HepG2 (cell line): ENCODE results near the gene SIK3. TPM values are rescaled to one million over a fixed set of nuclear protein-coding genes. Genes with fewer than 3 reads are reported as not detected.

Experiments used
- DBP ChIP-seq: sonication (generic); formaldehyde crosslinking; IDR thresholded peaks from 2 replicates; pipeline ENCODE4 v1.4.0; 2020; ENCODE audit warnings: missing genetic modification reagents; ENCODE audit errors: not compliant biosample characterization
- HBP1 ChIP-seq: IDR thresholded peaks from 2 replicates; pipeline ENCODE4 v1.6.1; 2016; ENCODE audit warnings: low read depth, control low read depth
- HHEX ChIP-seq: IDR thresholded peaks from 2 replicates; pipeline ENCODE4 v1.6.1; 2016; ENCODE audit warnings: control low read depth
- IKZF1 ChIP-seq: fragments of 450-650 bp; IDR thresholded peaks from 2 replicates; pipeline ENCODE4 v1.7.1; 2016
- JARID2 ChIP-seq: sonication (generic); formaldehyde crosslinking; IDR thresholded peaks from 2 replicates; pipeline ENCODE4 v1.8.1; 2023; ENCODE audit warnings: missing genetic modification reagents, inconsistent platforms; ENCODE audit not compliant: insufficient replicate concordance
- MIXL1 ChIP-seq: IDR thresholded peaks from 2 replicates; pipeline ENCODE4 v1.6.1; 2016
- PRPF4 ChIP-seq: fragments of 200-400 bp; formaldehyde crosslinking; IDR thresholded peaks from 2 replicates; pipeline ENCODE4 v1.6.1; 2016; ENCODE audit warnings: low read length, low read depth; ENCODE audit not compliant: poor library complexity, severe bottlenecking
- SMAD3 ChIP-seq: sonication (generic); formaldehyde crosslinking; IDR thresholded peaks from 2 replicates; pipeline ENCODE4 v1.4.0; 2020; ENCODE audit warnings: missing genetic modification reagents
- TEAD3 ChIP-seq: optimal IDR thresholded peaks from 2 replicates; pipeline ENCODE3; 2016; ENCODE audit warnings: borderline replicate concordance
- TMF1 ChIP-seq: sonication (generic); formaldehyde crosslinking; IDR thresholded peaks from 2 replicates; pipeline ENCODE4 v1.8.1; 2022; ENCODE audit warnings: low read depth, missing genetic modification reagents
- ZBTB7A ChIP-seq: sonication (generic); formaldehyde crosslinking; IDR thresholded peaks from 2 replicates; pipeline ENCODE4 v1.8.0; 2022; ENCODE audit warnings: mild to moderate bottlenecking, missing genetic modification reagents
- ZFY ChIP-seq: sonication (generic); formaldehyde crosslinking; IDR thresholded peaks from 2 replicates; pipeline ENCODE4 v1.4.0; 2020; ENCODE audit warnings: missing genetic modification reagents
- ZNF205 ChIP-seq: IDR thresholded peaks from 2 replicates; pipeline ENCODE4 v1.6.1; 2018; ENCODE audit warnings: missing biosample characterization, missing genetic modification reagents
- ZNF24 ChIP-seq: fragments of 450-650 bp; IDR thresholded peaks from 2 replicates; pipeline ENCODE4 v1.6.1; 2017; ENCODE audit warnings: antibody characterized with exemption, mild to moderate bottlenecking
- ZNF253 ChIP-seq: sonication (generic); formaldehyde crosslinking; IDR thresholded peaks from 2 replicates; pipeline ENCODE4 v1.8.0; 2022; ENCODE audit warnings: mild to moderate bottlenecking, missing genetic modification reagents, borderline replicate concordance
- ZNF382 ChIP-seq: sonication (generic); formaldehyde crosslinking; IDR thresholded peaks from 2 replicates; pipeline ENCODE4 v1.5.0; 2020; ENCODE audit warnings: missing genetic modification reagents, mild to moderate bottlenecking, borderline replicate concordance
- polyA plus RNA-seq, 8 experiments: library from polyadenylated mRNA; depleted of rRNA in 3 of 8; stranded (reverse) in 7 of 8; unstranded in 1 of 8; fragments of >200 nt; fragmentation: Illumina TruSeq in 4 of 8; extraction: Trizol in 4 of 8; gene quantifications; 2 replicates each; pipeline versions ENCODE4 v1.2.1 to v1.2.3, GENCODE V29; 2011 to 2016; ENCODE audit warnings: low read depth in 4 of 8, missing spikeins in 1 of 8, mixed read lengths in 1 of 8; ENCODE audit not compliant: insufficient read depth in 1 of 8
- total RNA-seq, 5 experiments: library from RNA; depleted of rRNA; stranded (reverse); fragments of >200 nt; fragmentation: Illumina TruSeq; extraction: Trizol; gene quantifications; 2 replicates each; pipeline ENCODE4 v1.2.3, GENCODE V29; 2016; ENCODE audit warnings: low read depth in 1 of 5
- TF ChIP-seq, protein P1 (sequence below): sonication (generic); formaldehyde crosslinking; IDR thresholded peaks from 2 replicates; pipeline ENCODE4; 2020; ENCODE audit warnings: missing genetic modification reagents, mild to moderate bottlenecking, borderline replicate concordance
- TF ChIP-seq, protein P2 (sequence below): sonication (generic); formaldehyde crosslinking; IDR thresholded peaks from 2 replicates; pipeline ENCODE4 v1.8.0; 2022; ENCODE audit warnings: mild to moderate bottlenecking, missing genetic modification reagents; ENCODE audit not compliant: insufficient replicate concordance
- TF ChIP-seq, protein P3 (sequence below): sonication (generic); formaldehyde crosslinking; IDR thresholded peaks from 2 replicates; pipeline ENCODE4 v1.5.0; 2020; ENCODE audit warnings: missing genetic modification reagents
- TF ChIP-seq, protein P4 (sequence below): sonication (generic); formaldehyde crosslinking; IDR thresholded peaks from 2 replicates; pipeline ENCODE4 v1.4.0; 2020; ENCODE audit warnings: mild to moderate bottlenecking, missing genetic modification reagents

SIK3 gene
- total and polyA plus RNA-seq, 2 of the 13 experiments (the other 11 are each of a cell fraction or from before 2014, with no cell fraction given) = 5.7 to 9.8 TPM

DNA sequence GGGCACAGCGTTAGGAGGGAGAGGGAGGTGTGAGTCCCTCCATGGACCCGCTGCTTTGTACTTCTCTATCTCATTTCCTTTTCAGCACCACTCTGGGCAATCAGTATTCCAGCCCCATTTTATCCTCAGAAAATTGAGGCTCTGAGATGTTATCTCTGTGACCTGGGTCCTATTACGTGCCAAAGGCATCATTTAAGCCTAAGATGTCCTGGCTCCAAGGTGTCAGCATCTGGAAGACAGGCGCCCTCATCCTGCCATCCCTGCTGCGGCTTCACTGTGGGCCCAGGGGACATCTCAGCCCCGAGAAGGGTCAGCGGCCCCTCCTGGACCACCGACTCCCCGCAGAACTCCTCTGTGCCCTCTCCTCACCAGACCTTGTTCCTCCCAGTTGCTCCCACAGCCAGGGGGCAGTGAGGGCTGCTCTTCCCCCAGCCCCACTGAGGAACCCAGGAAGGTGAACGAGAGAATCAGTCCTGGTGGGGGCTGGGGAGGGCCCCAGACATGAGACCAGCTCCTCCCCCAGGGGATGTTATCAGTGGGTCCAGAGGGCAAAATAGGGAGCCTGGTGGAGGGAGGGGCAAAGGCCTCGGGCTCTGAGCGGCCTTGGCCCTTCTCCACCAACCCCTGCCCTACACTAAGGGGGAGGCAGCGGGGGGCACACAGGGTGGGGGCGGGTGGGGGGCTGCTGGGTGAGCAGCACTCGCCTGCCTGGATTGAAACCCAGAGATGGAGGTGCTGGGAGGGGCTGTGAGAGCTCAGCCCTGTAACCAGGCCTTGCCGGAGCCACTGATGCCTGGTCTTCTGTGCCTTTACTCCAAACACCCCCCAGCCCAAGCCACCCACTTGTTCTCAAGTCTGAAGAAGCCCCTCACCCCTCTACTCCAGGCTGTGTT, 269.4 kb downstream of the SIK3 start (continued):
- TF ChIP-seq ZNF205 (peak; percentile 83; the same call in 1 of the 2 replicates), IKZF1 (no peak), HBP1 (peak; percentile 92; the same call in 1 of the 2 replicates), MIXL1 (peak; percentile 62), ZNF253 (CRISPR knock-in tag) (no peak), TEAD3 (peak; percentile 56), DBP (CRISPR knock-in tag) (no peak), SMAD3 (CRISPR knock-in tag) (no peak), HHEX (CRISPR knock-in tag) (peak; percentile 19; the same call in 1 of the 2 replicates), ZNF382 (CRISPR knock-in tag) (no peak), PRPF4 (peak; percentile 79), ZNF24 (no peak), ZFY (CRISPR knock-in tag) (no peak; the same call in 1 of the 2 replicates), JARID2 (CRISPR knock-in tag) (no peak), TMF1 (CRISPR knock-in tag) (no peak), ZBTB7A (peak; percentile 93)
- TF ChIP-seq, protein P1, sequence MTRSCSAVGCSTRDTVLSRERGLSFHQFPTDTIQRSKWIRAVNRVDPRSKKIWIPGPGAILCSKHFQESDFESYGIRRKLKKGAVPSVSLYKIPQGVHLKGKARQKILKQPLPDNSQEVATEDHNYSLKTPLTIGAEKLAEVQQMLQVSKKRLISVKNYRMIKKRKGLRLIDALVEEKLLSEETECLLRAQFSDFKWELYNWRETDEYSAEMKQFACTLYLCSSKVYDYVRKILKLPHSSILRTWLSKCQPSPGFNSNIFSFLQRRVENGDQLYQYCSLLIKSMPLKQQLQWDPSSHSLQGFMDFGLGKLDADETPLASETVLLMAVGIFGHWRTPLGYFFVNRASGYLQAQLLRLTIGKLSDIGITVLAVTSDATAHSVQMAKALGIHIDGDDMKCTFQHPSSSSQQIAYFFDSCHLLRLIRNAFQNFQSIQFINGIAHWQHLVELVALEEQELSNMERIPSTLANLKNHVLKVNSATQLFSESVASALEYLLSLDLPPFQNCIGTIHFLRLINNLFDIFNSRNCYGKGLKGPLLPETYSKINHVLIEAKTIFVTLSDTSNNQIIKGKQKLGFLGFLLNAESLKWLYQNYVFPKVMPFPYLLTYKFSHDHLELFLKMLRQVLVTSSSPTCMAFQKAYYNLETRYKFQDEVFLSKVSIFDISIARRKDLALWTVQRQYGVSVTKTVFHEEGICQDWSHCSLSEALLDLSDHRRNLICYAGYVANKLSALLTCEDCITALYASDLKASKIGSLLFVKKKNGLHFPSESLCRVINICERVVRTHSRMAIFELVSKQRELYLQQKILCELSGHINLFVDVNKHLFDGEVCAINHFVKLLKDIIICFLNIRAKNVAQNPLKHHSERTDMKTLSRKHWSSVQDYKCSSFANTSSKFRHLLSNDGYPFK (CRISPR knock-in tag) = 0 out of 2 replicates have a peak, but pooled peaks have one; percentile 31
- TF ChIP-seq, protein P2, sequence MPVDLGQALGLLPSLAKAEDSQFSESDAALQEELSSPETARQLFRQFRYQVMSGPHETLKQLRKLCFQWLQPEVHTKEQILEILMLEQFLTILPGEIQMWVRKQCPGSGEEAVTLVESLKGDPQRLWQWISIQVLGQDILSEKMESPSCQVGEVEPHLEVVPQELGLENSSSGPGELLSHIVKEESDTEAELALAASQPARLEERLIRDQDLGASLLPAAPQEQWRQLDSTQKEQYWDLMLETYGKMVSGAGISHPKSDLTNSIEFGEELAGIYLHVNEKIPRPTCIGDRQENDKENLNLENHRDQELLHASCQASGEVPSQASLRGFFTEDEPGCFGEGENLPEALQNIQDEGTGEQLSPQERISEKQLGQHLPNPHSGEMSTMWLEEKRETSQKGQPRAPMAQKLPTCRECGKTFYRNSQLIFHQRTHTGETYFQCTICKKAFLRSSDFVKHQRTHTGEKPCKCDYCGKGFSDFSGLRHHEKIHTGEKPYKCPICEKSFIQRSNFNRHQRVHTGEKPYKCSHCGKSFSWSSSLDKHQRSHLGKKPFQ (CRISPR knock-in tag) = no peak
- TF ChIP-seq, protein P3, sequence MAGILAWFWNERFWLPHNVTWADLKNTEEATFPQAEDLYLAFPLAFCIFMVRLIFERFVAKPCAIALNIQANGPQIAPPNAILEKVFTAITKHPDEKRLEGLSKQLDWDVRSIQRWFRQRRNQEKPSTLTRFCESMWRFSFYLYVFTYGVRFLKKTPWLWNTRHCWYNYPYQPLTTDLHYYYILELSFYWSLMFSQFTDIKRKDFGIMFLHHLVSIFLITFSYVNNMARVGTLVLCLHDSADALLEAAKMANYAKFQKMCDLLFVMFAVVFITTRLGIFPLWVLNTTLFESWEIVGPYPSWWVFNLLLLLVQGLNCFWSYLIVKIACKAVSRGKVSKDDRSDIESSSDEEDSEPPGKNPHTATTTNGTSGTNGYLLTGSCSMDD (CRISPR knock-in tag) = no peak
- TF ChIP-seq, protein P4, sequence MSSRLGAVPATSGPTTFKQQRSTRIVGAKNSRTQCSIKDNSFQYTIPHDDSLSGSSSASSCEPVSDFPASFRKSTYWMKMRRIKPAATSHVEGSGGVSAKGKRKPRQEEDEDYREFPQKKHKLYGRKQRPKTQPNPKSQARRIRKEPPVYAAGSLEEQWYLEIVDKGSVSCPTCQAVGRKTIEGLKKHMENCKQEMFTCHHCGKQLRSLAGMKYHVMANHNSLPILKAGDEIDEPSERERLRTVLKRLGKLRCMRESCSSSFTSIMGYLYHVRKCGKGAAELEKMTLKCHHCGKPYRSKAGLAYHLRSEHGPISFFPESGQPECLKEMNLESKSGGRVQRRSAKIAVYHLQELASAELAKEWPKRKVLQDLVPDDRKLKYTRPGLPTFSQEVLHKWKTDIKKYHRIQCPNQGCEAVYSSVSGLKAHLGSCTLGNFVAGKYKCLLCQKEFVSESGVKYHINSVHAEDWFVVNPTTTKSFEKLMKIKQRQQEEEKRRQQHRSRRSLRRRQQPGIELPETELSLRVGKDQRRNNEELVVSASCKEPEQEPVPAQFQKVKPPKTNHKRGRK (CRISPR knock-in tag) = no peak
